DOHH2 (cell line): ENCODE measurements around the gene LRRC4C.

ENCODE experiments used
- H3F3A ChIP-seq: fragments of 200-600 bp; sonication (generic), shearing (Covaris generic); 2 replicates; pipeline ENCODE4 v1.6.0; 2016; ENCODE audit warnings: antibody characterized with exemption, mild to moderate bottlenecking; ENCODE audit not compliant: control insufficient read depth, insufficient read depth
- H3K27ac ChIP-seq: fragments of 200-600 bp; sonication (generic); 2 replicates; pipeline ENCODE4 v1.5.1; 2014; ENCODE audit warnings: low read depth, mild to moderate bottlenecking, low read length, moderate library complexity
- H3K27me3 ChIP-seq: fragments of 200-600 bp; sonication (generic); 2 replicates; pipeline ENCODE4 v1.6.1; 2014; ENCODE audit warnings: mild to moderate bottlenecking, low read length, mixed read lengths; ENCODE audit not compliant: control insufficient read depth
- H3K36me3 ChIP-seq: fragments of 200-600 bp; sonication (generic); 2 replicates; pipeline ENCODE4 v1.6.1; 2014; ENCODE audit warnings: mild to moderate bottlenecking, low read length, moderate library complexity, mixed read lengths; ENCODE audit not compliant: control insufficient read depth
- H3K4me1 ChIP-seq: fragments of 200-600 bp; sonication (generic); 2 replicates; pipeline ENCODE4 v1.6.1; 2014; ENCODE audit warnings: mild to moderate bottlenecking, low read length, mixed read lengths; ENCODE audit not compliant: control insufficient read depth
- H3K4me2 ChIP-seq: fragments of 200-600 bp; sonication (generic); 2 replicates; pipeline ENCODE4 v1.6.0; 2014; ENCODE audit warnings: mild to moderate bottlenecking, low read length, moderate library complexity
- H3K4me3 ChIP-seq: fragments of 200-600 bp; sonication (generic); 2 replicates; pipeline ENCODE4 v1.5.1; 2014; ENCODE audit warnings: mild to moderate bottlenecking, low read length, mixed read lengths
- H3K79me2 ChIP-seq: fragments of 200-600 bp; sonication (generic); 2 replicates; pipeline ENCODE4 v1.6.1; 2014; ENCODE audit warnings: mild to moderate bottlenecking, low read length, mixed read lengths; ENCODE audit not compliant: control insufficient read depth
- H3K9me2 ChIP-seq: fragments of 200-600 bp; sonication (generic); replicated peaks from 2 replicates; pipeline ENCODE4 v1.6.1; 2014; ENCODE audit warnings: mild to moderate bottlenecking, low read length, mixed read lengths; ENCODE audit not compliant: control insufficient read depth
- H3K9me3 ChIP-seq: fragments of 200-600 bp; sonication (generic); 2 replicates; pipeline ENCODE4 v1.6.1; 2014; ENCODE audit warnings: antibody characterized with exemption, low read length, mixed read lengths; ENCODE audit not compliant: control insufficient read depth, insufficient read depth
- H4K20me1 ChIP-seq: fragments of 200-600 bp; sonication (generic); 2 replicates; pipeline ENCODE4 v1.6.0; 2014; ENCODE audit warnings: low read depth, mild to moderate bottlenecking, antibody characterized with exemption, low read length, moderate library complexity; ENCODE audit not compliant: control insufficient read depth, insufficient read depth
- CTCF ChIP-seq: fragments of 200-600 bp; sonication (generic); IDR thresholded peaks from one replicate; pipeline ENCODE4 v1.5.1; 2014; ENCODE audit warnings: antibody characterized with exemption, mild to moderate bottlenecking, low read depth, low read length; ENCODE audit not compliant: poor library complexity, severe bottlenecking
- EZH2phosphoT487 ChIP-seq: fragments of 200-600 bp; sonication (generic); IDR thresholded peaks from 2 replicates; pipeline ENCODE4 v1.6.1; 2017; ENCODE audit warnings: borderline replicate concordance, mild to moderate bottlenecking, antibody characterized with exemption, low read length, moderate library complexity, mixed read lengths

The LRRC4C gene

DNA sequence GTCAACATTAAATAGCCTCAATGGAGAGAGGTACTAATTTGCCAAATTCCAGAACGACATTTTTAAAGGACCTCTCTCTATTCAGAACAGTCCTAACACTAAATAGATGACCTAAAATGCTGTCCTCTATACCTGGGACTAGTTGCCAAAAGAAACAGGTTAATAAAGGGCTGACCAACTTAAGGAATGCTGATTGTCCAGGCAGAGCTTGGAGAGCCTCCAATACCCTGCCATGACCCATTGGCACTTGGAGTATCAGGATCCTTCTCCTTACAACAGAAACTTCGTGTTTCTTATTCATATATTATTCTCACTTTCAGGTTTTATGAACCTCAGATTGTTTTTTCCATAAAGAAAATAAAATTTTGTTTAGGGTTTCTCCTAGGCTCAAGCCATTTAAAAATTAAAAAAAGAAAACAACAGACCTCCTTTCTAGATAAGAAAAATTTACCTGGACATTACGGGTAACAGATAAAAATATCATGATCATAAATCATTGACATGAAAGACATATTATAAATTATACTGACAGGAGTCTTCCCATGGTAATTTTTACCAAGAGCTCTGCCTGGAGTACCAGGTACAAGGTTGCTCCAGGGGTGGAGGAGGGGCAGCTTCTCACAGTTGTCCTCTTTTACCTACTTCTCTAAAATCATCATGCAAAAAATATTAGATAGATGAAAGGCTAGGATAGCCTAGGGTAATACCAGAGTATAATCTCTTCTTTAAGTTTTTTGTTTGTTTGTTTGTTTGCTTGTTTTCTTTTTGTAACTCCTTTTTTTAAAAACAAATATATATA is 2.0 kb downstream of the LRRC4C start:
- Histone ChIP-seq H3K27ac (no peak overlapping the region), H3K36me3 (no peaks in the 10 kb centered on the region), H3K79me2 (no peaks in the 10 kb centered on the region), H3K4me2 (no peak overlapping the region), H3K9me2 (no peaks in the 10 kb centered on the region), H3K9me3 (no peaks in the 10 kb centered on the region), H3K4me3 (no peak overlapping the region), H4K20me1 (no peaks in the 10 kb centered on the region), H3K4me1 (no peaks in the 10 kb centered on the region), H3F3A (no peaks in the 10 kb centered on the region), H3K27me3 (peaks cover 4% of the 10 kb centered on the region; the same call in 1 of the 2 replicates)
- TF ChIP-seq EZH2phosphoT487 (no peak), CTCF (no peak)

DNA sequence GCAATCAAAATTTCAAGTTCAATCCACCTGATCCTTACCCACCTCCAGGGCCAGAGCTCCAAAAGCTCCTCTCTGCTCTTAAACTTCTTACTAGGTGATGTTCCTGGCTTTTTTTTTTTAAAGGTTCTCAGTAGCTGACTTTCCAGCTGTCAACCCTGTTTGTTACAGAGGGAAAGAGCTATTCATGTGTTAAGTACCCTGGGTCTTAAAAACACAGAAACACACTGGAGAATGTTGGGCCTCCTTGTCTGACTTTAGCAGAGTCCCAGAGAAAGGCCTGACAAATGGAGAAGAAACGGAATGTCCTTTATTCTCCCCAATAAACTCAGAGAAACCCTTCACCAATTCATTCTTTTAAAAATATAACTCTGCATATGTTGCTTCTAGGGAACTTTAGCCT is 3.2 kb downstream of the LRRC4C start:
- Histone ChIP-seq H3K4me2 (no peak overlapping the region), H3F3A (no peaks in the 10 kb centered on the region), H3K27ac (no peak overlapping the region), H3K36me3 (no peaks in the 10 kb centered on the region), H3K4me1 (no peaks in the 10 kb centered on the region), H3K4me3 (no peak overlapping the region), H4K20me1 (no peaks in the 10 kb centered on the region), H3K79me2 (no peaks in the 10 kb centered on the region), H3K9me3 (no peaks in the 10 kb centered on the region), H3K27me3 (peaks cover 4% of the 10 kb centered on the region; the same call in 1 of the 2 replicates), H3K9me2 (no peaks in the 10 kb centered on the region)
- TF ChIP-seq EZH2phosphoT487 (no peak), CTCF (no peak)

DNA sequence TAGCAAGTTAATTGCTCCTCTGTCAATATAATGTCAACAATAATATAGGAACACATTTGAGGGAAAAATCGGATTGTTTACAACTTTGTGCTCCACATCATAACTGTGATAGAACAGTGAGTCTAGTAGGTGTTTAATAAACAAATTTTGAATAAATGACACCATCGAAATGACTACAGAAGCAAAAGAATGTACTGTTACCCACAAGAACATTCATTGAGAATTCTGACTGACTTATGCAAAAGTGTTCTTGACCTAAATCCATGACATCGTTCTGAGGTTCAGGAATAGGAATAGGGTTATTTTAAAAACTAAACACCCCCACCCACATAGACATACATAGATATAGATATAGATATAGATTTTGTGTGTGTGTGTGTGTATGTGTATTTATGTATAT is 8.4 kb downstream of the LRRC4C start:
- no peaks in the 10 kb centered on the region for H3K79me2 ChIP-seq
- no peaks in the 10 kb centered on the region for H3F3A ChIP-seq
- no peak overlapping the region for H3K4me2 ChIP-seq
- H4K20me1 ChIP-seq = no peaks in the 10 kb centered on the region
- no peaks in the 10 kb centered on the region for H3K9me3 ChIP-seq
- TF ChIP-seq EZH2phosphoT487 = no peak
- no peak for TF ChIP-seq CTCF
- no peaks in the 10 kb centered on the region for H3K36me3 ChIP-seq
- H3K4me1 ChIP-seq = no peaks in the 10 kb centered on the region
- no peaks in the 10 kb centered on the region for H3K9me2 ChIP-seq
- no peaks in the 10 kb centered on the region for H3K27me3 ChIP-seq
- H3K4me3 ChIP-seq = no peak overlapping the region
- H3K27ac ChIP-seq = no peak overlapping the region
